NCI-H2171 treated with DMSO at 0.1 percent for 48 hours (cell line): ENCODE measurements around the gene SNX20.

ENCODE experiments used
- DNase-seq: peaks from one replicate; lab custom pipeline; 2025; lab: John Stamatoyannopoulos, UW

The SNX20 gene

DNA sequence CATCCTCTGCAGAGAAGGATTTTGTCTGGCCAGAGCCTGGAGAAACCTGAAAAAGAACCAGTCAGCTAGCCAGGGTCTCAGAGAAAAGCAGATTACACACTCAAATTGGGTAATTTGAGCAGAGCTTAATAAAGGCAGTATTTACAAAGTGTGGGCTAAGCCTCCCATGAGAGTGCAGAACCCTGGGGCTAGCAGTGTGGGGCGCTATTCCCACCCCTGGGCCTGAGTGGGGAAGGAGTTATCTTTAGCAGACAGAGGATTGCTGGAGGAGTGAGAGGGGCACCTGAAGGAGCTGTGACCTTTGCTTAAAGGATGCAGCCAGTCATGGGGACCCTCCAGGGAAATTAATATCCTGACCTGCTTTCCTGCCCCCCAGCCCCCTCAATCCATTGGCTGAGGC is 46.2 kb downstream of the SNX20 start:
- DNase-seq = no peak

- DNase-seq = no peak
Observed at GRCh38 chr16:50634090-50634489, 47.0 kb downstream of the SNX20 start.

- DNase-seq = no peak
Observed at GRCh38 chr16:50632927-50633800, 47.9 kb downstream of the SNX20 start.

DNA sequence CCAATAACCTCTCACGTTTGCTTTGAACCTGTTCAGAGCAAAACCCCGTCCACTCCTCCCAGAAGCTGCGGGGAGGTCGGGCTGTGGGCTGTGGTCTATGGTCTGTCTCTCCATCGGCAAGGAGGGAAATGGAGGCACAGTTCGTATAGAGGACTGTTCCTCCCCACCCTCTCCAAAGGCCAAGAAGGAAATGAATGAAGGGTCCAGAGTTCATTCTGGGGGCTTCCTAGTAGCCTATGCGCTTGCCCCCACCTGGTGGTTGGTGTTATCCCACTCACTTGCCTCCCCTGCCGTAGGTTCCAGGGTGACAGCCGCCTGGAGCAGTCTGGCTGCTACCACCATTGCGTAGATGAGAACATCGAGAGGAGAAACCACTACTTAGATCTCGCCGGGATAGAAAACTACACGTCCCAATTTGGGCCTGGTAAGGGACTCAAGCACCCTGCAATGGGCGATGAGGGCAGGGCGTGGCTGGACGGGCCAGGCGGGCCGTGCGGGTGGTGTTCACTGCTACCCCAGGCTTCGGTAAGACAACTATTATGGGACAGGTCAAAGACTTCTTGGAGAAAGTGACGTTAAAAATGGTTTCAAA is 49.0 kb downstream of the SNX20 start:
- DNase-seq = no peak

DNA sequence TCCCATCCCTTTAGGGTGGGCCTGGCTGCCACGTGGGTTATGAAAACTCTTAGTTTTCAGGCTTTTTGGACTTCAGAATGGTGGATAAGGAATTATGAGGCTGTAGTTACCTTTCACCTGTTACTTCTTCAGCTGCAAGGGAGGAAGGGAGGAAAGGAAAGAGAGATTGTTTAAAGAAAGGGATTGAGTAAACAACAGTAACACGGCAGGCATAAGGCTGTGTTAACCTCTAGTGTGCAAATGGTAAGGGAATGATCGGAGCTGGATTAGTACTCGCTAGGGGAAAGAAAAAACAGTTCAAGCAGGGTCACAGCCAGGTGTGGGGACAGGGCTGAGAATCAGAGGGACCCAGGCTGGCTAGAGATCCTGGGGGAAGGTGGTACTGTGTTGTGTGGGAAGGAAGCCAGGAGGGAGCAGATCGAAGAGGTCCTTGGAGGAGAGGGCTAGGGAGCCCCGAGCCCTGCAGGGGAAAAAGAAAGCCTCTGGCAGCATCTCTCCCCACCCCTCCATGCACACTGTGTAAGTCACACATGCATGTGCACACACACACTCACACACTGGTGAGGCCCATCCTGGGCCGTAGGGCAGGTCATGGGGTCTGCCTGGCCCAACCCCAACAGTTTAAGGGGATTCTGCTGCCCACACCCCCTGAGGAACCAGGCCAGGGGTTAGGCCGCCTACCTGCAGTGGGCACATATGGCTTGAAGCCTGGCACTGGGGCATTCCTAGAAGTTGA is 49.7 kb downstream of the SNX20 start:
- DNase-seq = no peak

- DNase-seq = no peak
Observed at GRCh38 chr16:50630394-50631020, 50.6 kb downstream of the SNX20 start.

DNA sequence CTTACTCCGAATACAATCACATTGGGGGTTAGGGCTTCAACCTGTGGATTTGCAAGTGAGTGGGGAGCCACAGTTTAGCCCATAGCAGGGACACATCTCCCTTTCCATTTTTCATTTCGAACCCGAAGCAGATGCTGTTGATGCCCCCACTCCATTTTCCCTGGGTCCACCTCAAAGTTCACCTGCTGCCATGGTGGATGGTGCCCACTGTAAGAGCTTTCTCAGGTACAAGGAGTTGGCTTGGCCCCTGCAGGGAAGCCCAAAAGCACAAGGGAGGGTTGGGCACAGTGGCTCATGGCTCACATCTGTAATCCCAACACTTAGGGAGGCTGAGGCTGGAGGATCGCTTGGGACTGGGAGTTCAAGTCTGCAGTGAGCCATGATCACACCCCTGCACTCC is 51.8 kb downstream of the SNX20 start:
- no peak for DNase-seq

GRCh38 chr16:50628156-50628802 is 52.8 kb downstream of the SNX20 start:
- DNase-seq = no peak

DNA sequence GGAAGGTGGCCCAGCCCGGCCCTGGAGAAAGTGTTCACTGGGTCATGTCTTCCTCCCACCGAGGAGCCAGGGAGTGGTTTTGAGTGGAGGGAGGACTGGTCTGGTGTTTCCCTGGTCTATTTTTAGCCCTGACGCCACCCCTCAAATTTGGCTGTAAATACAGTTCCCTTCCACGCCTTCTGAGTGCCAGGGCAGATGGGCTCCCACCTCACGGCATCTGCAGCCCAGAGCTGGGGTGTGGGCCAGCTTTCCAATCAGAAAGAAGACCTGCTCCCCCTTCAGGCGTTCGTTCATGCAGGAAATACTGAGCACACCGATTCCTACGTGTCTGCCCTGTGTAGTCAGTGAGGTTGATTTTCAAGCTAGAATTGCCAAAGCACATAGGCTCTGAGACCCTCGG is 53.7 kb downstream of the SNX20 start:
- peak; percentile 92 for DNase-seq

DNA sequence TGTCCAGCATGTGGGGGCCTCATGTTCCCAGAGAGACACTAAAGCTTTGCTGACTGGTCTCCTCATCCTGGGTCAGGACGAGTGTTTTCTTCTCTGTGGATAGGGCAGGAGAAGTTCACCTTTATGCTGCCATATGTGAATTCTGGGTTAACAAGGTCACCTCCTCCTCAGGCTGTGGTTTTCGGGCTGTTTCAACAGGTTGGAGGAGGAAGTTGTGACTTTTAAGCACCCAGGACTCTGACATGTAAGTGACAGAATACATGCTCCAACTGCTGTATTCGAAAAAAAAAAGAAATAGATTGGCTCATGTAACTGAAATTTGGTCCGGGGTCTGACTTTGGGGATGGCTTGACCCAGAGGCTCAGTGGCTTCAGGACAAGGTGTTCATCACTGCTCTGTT is 54.2 kb downstream of the SNX20 start:
- no peak for DNase-seq

DNA sequence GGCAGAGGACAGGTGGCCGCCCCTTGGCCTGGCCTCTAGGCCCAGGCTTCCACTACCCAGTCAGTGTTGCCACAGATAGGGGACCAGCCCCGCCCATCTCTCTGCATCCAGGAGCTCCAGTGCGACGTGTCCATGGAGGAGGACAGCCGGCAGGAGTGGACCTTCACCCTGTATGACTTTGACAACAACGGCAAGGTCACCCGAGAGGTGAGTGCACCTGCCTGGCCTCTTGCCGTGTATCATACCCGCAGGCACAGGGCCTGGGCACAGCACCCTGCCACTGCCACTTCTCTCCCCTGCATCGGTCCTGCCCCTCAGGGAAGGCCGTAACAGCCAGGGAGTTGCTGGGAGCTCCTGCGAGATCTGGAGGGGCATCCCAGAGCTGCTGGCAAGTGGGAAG is 55.7 kb downstream of the SNX20 start:
- no peak for DNase-seq

DNA sequence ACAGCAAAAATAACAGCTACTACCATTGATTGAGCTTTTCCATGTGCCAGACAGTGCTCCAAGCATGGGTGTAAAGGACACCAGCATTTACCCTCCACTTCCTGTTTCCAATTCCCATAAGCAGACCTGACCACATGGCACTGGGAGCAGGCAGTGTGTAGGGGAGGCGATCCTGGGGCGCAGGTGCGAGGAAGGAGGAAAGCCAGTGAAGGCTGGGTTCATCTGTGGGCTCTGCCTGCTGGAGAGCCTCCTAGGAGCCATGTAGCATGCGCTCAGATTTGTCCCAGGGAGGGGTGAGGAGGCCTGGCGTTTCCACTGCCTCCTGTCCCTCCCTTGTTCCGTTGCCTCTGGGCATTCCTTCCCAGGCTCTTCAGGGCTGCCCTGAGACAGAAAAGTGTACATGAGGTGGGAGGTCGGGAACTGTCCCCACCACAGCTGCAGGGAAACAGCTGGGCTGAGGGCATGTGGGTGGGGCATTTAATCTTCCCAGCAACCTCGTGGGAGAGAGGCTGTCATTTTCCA is 56.6 kb downstream of the SNX20 start:
- no peak for DNase-seq

- DNase-seq = no peak
Observed at GRCh38 chr16:50622643-50623369, 58.3 kb downstream of the SNX20 start.

GRCh38 chr16:50622029-50622428 is 59.1 kb downstream of the SNX20 start:
- no peak for DNase-seq
